Measurements from ENCODE around the gene SORCS2.

Gene SORCS2

GRCh38 chr4:7398788-7399439 is 206.6 kb downstream of the SORCS2 start:
- peak; percentile 20 for DNase-seq

GRCh38 chr4:7399440-7400234 is 207.3 kb downstream of the SORCS2 start:
- DNase-seq = no peak

DNA sequence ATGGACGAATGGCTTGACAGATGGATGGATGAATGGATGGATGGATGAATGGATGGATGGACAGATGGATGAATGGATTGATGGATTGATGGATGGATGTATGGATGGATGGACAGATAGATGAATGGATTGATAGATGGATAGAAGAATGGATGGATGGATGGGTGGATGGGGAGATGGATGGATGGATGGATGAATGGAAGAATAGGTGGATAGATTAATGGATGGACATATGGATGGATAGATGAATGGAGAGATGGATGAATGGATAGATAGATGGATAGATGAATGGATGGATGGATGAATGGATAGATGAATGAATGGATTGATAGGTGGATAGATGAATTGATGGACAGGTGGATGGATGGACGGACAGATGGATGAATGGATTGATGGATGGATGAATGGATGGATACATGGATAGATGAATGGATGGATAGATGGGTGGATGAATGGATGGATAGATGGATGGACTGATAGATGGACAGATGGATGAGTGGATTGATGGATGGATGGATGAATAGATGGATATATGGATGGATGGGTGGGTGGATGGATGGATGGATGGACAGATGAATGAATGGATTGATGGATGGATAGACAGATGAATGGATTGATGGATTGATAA is 208.4 kb downstream of the SORCS2 start:
- no peak for DNase-seq

GRCh38 chr4:7402526-7402925 is 210.2 kb downstream of the SORCS2 start:
- no peak for DNase-seq

DNA sequence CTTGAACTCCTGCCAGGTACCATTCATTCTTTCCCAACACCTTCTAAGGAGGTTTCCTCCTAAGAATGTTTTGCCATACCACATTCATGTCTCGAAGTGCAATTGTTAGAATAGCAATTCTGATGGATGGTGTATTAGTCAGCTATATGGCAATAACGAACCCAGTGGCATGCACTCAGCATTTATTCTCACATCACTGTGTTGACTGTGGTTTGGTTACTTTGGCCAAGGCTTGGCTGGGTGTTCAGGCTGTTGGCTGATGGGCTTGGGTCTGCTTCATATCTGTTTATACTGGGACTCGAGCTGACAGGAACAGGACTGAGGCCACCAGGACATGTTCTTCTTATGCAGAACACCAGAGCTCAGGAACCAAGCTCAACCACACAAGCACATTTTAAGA is 210.7 kb downstream of the SORCS2 start:
- DNase-seq = no peak

- DNase-seq = no peak
These were observed 215.8 kb downstream of the SORCS2 start for GRCh38 chr4:7408166-7408565.

DNA sequence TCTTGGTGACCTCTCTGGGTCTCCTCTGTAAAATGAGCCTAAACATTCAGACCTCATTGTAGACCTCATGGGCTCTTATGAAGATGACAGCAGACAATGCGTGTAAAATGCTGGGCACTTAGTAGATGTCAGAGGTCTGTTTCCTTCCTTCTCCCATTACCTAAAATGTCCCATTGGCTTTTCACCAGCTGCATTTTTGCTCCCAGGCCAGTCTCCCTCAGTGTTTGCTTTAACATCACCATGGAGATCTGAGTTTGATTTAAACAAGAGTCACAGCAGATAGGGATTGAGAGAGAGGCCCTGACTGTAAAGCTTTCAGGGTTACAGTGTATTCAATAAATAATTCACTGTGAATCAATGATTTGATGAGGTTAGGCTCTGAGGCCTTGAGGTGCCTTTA is 218.1 kb downstream of the SORCS2 start:
- DNase-seq = no peak

DNA sequence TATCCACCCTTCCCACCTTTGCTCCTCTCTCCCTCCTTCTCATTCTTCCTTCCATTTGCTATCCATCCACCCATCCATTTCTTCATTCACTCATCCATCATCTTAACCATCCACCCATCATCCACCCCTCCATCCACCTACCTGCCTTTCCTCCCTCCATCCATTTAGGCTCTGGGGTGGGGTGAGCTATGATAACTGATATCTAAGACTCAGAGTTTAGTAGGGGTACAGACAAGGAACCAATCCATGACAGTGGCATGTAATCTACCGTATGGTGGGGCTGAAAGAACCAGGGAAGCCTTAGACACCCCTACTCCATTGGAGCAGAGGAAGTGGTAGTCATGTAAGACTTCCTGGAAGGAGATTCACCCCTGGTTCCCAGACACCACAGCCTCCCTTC is 219.2 kb downstream of the SORCS2 start:
- DNase-seq = no peak

DNA sequence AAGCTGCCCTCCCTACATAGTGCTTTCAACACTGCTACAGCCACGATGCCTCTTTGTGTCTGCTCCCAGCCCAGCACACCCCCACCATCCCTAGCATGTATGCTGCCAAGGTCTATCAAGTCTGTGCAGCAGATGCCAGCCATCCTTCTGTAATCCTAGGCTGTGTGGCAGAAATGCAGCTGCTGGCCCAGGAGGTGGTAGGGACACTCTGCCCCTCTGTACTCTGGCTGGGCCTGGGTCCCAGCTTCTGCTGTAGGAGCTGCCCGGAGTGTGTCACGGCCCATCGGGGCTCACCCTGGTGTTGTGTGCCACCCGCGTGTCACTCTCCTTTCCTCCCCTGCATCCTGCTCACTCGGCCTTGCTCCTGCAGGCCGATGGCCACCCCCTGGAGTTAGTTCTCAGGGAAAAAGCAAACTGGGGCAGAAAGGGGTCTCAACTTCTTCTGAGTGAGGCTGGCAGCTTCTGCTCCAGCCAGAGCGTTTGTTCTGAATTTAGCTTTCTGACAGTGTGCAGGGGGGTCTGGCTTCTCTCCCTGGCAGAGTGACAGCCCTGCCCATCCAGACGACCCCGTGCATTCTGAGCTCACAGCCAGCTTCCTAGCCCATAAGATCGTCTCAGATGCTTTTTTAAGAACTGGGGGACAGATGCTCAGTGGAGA is 219.7 kb downstream of the SORCS2 start:
- DNase-seq = peak; percentile 17

DNA sequence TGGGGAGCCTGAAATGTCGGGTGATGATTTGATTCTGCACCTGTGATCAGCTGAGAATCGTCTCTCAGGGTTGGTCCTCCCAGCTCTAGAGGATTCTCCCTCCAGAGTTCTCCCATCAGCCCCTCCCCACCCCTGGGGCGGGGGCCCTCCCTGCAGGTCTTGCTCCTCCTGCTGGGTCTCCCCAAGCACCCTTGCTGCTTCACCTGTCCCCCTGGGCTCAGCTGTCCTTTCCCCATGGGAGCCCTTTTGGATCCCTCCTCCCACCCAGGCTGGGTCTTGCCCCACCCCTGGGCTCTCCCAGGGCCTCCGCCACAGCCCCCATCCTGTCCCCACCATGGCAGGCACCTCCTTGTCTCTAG is 220.2 kb downstream of the SORCS2 start:
- DNase-seq = no peak

- DNase-seq = no peak
These were observed 221.7 kb downstream of the SORCS2 start for GRCh38 chr4:7414046-7414445.

- no peak for DNase-seq
These were observed 222.6 kb downstream of the SORCS2 start for GRCh38 chr4:7414736-7415510.

DNA sequence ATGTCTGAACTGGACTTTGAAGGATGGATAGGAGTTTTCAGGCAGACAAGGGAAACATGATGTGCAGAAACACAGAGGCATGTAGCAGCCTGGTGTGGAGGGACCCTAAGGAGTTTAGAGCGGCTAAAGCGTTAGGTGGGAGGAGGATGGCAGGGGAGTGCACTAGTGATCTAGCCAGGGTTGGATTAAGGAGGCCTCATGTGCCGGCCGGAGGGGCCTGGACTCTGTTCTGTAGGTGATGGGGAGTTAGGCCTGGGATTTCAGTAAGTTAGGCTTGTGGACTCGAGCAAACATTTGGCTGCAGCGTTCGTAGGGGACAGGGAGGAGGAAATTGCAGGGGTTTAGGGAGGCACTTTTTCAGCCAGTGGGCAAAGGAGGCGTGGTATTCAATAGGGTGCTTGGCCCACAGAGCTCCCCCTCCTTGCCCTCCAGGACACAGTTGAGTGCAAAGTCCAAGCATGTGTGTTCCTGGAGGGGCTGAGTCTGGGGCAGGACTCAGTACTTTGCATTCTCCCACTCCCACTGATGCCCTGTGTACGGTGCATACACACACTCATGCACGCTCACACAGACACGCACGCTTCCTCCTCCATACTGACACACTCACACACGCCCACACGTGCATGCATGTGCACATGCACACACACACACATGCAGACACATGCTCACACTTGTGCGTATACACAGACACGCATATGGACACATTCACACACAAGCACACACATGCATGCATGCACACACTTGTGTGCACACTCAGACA is 223.8 kb downstream of the SORCS2 start:
- no peak for DNase-seq

DNA sequence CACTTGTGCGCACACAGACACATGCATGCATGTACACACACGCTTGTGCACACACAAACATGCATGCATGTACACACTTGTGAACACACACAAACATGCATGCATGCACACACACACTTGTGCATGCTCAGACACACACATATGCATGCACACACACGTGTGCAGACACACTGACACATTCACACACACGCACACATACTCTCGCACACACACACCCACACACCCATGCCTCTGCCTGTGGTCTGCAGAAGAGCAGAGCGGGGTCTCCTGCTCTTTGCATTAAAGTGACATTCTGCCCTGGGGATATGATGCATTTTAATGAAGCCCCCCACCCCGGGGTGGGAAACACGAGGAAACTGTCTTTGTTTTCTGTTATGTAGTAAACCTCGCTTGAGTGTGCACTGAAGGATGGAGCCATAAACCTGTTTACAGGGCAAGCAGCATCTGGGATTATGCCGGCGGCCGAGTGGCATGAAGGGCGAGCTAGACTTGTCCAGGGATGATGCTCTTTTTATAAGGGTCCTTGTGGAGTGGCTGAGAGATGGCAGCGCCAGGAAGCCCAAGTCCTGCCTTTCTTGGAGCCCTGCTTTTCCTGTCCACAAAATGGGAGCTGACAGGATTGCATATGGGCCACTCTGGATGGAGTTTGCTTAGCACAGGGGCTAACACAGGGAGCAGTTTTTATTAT is 224.6 kb downstream of the SORCS2 start:
- DNase-seq = no peak

DNA sequence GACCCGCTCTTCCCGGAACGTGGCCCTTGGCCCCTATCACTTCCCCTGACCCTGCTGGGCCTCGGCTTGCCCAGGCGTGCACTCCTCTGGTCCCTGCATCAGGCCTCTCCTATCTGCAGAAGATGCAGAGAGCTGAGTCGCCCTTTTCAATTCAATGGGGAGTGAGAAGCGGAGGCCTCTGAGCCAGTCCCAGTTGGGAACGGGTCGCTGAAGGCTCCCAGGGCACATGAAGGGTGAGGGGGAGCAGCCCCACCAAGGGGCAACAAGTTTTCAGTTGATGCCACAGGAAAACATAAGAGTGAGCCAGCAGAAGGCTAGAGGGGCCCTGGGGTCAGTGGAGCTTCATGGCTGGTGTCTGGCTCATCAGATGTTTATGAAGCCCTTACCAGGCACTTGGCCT is 225.3 kb downstream of the SORCS2 start:
- DNase-seq = no peak

- DNase-seq = no peak
These were observed 226.0 kb downstream of the SORCS2 start for GRCh38 chr4:7418131-7418943.

- DNase-seq = peak; percentile 25
These were observed 227.8 kb downstream of the SORCS2 start for GRCh38 chr4:7419961-7420660.

DNA sequence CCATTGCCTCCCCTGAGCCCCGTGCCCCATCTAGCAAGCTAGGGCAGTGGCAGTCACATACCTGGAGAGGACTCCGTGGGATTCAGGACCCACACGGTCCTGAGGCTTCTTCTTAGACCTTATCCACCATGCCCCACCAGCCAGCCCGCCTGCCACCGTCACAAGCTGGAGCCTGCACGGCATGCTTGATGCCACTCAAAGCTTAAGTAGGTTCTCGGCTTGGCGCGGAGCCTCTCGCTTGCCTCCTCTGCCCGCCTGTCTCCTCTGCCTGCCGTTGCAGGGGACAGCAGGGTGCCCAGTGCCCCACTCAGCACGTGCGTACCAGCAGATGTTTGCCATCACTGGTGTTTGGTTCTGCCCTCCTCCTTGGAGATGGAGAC is 228.3 kb downstream of the SORCS2 start:
- DNase-seq = peak; percentile 58

GRCh38 chr4:7421356-7422150 is 229.2 kb downstream of the SORCS2 start:
- DNase-seq = no peak
